Prostate gland (tissue), 2 donors: ENCODE results near the gene ANKRD39. TPM values are rescaled to one million over a fixed set of nuclear protein-coding genes. Genes with fewer than 3 reads are reported as not detected.

Source experiments
- DNase-seq: peaks from one replicate; pipeline ENCODE4 v3.0.0-alpha.2; 2019; ENCODE audit warnings: low spot score
- H3K27ac ChIP-seq, 2 donors: fragments of 200-600 bp; sonication (generic); 2 replicates each; pipeline ENCODE4 v1.5.1; 2017 to 2019
- H3K27me3 ChIP-seq: fragments of 200-600 bp; sonication (generic); replicated peaks from 2 replicates; pipeline ENCODE4 v1.5.1; 2019; ENCODE audit not compliant: insufficient read depth
- H3K36me3 ChIP-seq, 2 donors: fragments of 200-600 bp; sonication (generic); 1 replicate in 1 of 2; 2 replicates in 1 of 2; pipeline versions ENCODE4 v1.5.1 to v1.8.1; 2017 to 2019
- H3K4me1 ChIP-seq: fragments of 200-600 bp; sonication (generic); replicated peaks from 2 replicates; pipeline ENCODE4 v1.5.1; 2019
- H3K4me3 ChIP-seq, 2 donors: fragments of 200-600 bp; sonication (generic); 2 replicates each; pipeline ENCODE4 v1.5.1; 2017 to 2019
- H3K9me3 ChIP-seq: fragments of 200-600 bp; sonication (generic); 2 replicates; pipeline ENCODE4 v1.5.1; 2017
- POLR2A ChIP-seq: fragments of 450-650 bp; IDR thresholded peaks from one replicate; pipeline ENCODE4 v1.6.1; 2016; ENCODE audit warnings: antibody characterized with exemption, mild to moderate bottlenecking
- POLR2AphosphoS5 ChIP-seq: sonication (generic); formaldehyde crosslinking; IDR thresholded peaks from one replicate; pipeline ENCODE4 v1.6.1; 2017; ENCODE audit warnings: antibody characterized with exemption
- WGBS: methylation state at CpG from one replicate; pipeline ENCODE4 v1.1.5; 2018; 5-methylcytosine and 5-hydroxymethylcytosine counted together
- intact Hi-C: fragments of 100-400 bp; cut with DNase I; formaldehyde crosslinking; loops from one replicate; pipeline ENCODE4 v1.14.2; 2022
- total RNA-seq, 2 donors: library from RNA; depleted of rRNA; stranded (reverse); fragments of >200 nt; gene quantifications; one replicate each; pipeline ENCODE4 v1.1.0, GENCODE V29; 2016
- TF ChIP-seq, protein P1 (sequence below), 4 experiments: fragments of 200-600 bp in 2 of 4; fragments of 450-650 bp in 2 of 4; sonication (generic) in 2 of 4; IDR thresholded peaks; 1 replicate in 3 of 4; 2 replicates in 1 of 4; pipeline ENCODE4 v1.5.1; 2016 to 2019; ENCODE audit warnings: antibody characterized with exemption in 4 of 4, mild to moderate bottlenecking in 2 of 4, moderate library complexity in 2 of 4

ANKRD39 gene
- total RNA-seq, 2 donors from 2014 or later, result 21.2 to 38.7 TPM

DNA sequence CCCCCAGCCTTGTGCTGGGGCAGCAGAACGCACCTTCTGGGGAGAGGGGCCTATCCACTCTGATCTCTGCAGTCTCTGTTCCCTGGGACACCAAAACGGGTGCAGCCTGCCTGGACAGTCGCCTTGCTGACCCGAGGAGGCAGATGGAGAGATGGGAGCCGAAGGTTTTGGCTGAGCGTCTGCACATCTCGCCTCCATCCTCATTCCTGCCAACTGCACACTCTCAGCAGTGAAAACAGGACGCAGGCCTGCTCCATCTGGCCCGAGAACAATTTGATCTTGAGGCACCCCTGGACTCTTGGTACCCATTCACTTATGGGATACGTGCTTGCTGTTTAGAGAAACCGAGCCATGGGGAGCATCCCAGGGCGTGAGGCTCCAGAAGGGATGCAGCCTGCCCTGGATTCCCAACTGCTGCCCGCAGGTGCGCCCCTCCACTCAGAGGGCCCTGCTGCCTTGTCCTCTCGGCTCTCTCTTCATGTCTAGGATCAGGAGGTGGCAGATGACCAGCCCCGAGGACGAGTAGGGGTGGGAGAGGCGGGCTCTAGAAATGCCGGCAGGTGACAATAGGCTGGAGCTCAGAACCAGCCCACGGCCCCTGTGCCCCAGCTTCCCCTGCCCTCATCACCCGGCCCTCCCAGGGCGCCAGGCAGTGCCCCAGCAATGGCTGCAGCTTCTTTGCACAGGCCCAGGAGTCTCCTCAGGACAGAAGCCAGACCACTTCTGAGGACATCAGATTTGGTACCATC, 21.2 kb upstream of the ANKRD39 start:
- H3K27me3 ChIP-seq, result no peaks in the 10 kb centered on the region
- no peaks in the 10 kb centered on the region for H3K36me3 ChIP-seq
- H3K9me3 ChIP-seq, result no peaks in the 10 kb centered on the region
- no peak overlapping the region for H3K4me3 ChIP-seq
- TF ChIP-seq POLR2A (no peak), POLR2AphosphoS5 (no peak)
- TF ChIP-seq, protein P1, sequence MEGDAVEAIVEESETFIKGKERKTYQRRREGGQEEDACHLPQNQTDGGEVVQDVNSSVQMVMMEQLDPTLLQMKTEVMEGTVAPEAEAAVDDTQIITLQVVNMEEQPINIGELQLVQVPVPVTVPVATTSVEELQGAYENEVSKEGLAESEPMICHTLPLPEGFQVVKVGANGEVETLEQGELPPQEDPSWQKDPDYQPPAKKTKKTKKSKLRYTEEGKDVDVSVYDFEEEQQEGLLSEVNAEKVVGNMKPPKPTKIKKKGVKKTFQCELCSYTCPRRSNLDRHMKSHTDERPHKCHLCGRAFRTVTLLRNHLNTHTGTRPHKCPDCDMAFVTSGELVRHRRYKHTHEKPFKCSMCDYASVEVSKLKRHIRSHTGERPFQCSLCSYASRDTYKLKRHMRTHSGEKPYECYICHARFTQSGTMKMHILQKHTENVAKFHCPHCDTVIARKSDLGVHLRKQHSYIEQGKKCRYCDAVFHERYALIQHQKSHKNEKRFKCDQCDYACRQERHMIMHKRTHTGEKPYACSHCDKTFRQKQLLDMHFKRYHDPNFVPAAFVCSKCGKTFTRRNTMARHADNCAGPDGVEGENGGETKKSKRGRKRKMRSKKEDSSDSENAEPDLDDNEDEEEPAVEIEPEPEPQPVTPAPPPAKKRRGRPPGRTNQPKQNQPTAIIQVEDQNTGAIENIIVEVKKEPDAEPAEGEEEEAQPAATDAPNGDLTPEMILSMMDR (IDR thresholded peaks at IDR 0.05), result no peak
- DNase-seq, result no peak
- intact Hi-C loops, result no loop called here
- no peak overlapping the region for H3K27ac ChIP-seq
- H3K4me1 ChIP-seq, result no peaks in the 10 kb centered on the region
- WGBS, result 74% methylated on average over 22 of the region's 22 CpGs

DNA sequence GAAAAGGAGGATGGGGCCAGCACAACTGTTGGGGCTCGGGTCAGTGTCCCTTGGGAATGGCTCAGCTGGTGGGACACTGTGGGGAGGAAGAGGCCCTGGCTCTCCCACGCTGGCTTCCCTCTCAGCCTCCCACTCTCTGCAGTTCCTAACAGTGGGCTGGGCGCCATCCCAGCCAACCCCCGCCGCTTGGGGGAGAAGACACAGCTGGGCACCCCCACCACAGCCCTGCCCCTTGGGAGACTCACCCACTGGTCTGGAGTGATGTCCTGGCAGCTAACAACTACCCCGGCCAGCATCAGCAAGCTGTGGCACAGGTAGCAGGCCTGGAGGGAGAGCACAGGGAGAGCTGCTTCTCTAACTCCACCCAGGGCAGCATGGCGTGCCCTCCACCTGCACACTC, 20.4 kb upstream of the ANKRD39 start:
- no peak overlapping the region for H3K4me3 ChIP-seq
- no peak for DNase-seq
- TF ChIP-seq POLR2A (no peak), POLR2AphosphoS5 (no peak)
- TF ChIP-seq, protein P1 (IDR thresholded peaks at IDR 0.05), result no peak
- 77% methylated on average over 7 of the region's 7 CpGs for WGBS
- H3K4me1 ChIP-seq, result no peaks in the 10 kb centered on the region
- no peak overlapping the region for H3K27ac ChIP-seq
- no peaks in the 10 kb centered on the region for H3K9me3 ChIP-seq
- H3K27me3 ChIP-seq, result no peaks in the 10 kb centered on the region
- intact Hi-C loops, result no loop called here
- no peaks in the 10 kb centered on the region for H3K36me3 ChIP-seq

DNA sequence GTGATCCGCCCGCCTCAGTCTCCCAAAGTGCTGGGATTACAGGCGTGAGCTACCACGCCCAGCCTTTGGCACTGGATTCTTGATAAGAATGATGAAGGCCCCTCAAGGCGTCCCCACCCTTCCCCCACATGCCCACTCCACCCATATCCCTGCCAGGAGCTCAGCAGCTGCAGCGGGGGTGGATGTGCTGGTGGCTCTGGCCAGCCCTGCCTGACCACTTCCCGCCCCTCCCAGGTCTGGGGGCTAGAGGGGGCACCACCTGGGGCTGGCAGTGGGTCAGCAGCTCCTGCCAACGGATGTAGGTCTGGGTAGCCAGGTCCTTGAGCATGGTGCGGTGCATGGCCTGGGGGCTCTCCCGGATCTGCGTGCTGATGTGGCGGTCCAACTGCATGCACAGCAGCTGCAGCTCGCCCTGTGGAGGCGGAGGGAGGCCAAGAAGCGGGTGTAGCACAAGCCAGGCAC, 19.8 kb upstream of the ANKRD39 start:
- Histone ChIP-seq H3K36me3 (no peaks in the 10 kb centered on the region), H3K9me3 (no peaks in the 10 kb centered on the region), H3K27ac (no peak overlapping the region), H3K4me3 (no peak overlapping the region), H3K27me3 (no peaks in the 10 kb centered on the region), H3K4me1 (no peaks in the 10 kb centered on the region)
- TF ChIP-seq, protein P1 (IDR thresholded peaks at IDR 0.05), result no peak
- TF ChIP-seq POLR2A (no peak), POLR2AphosphoS5 (no peak)
- intact Hi-C loops, result no loop called here
- no peak for DNase-seq
- 91% methylated on average over 15 of the region's 15 CpGs for WGBS

DNA sequence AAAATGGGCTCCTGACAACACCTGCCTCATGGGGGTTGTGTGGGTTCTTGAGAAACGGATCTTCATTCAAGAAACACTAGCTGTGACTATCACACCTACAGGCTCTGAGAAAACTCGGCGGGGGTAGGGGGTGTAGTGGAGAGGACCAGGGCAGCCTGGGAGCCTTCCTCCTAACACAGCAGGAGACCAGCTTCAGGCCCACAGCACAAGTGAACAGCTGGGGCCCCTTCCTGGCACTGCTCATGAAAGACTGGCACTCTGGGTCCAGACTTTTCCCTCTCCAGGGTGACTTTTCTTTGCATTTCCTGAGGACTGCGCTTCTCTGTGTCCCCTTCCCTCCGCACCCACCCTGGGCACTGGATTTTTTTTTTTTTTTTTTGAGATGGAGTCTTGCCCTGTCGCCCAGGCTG, 19.2 kb upstream of the ANKRD39 start:
- WGBS, result 89% methylated on average over 6 of the region's 6 CpGs
- TF ChIP-seq, protein P1 (IDR thresholded peaks at IDR 0.05), result no peak
- no peak for TF ChIP-seq POLR2A
- no peak for TF ChIP-seq POLR2AphosphoS5
- Histone ChIP-seq H3K9me3 (no peaks in the 10 kb centered on the region), H3K36me3 (no peaks in the 10 kb centered on the region), H3K4me1 (no peaks in the 10 kb centered on the region), H3K27ac (no peak overlapping the region), H3K27me3 (no peaks in the 10 kb centered on the region), H3K4me3 (no peak overlapping the region)
- intact Hi-C loops, result no loop called here
- no peak for DNase-seq
